NB4 (cell line): ENCODE results near the gene SPIRE2.
"Not testable (repeated sequence)": the region's sequence is repeated elsewhere in the genome, so short reads cannot be mapped to it uniquely, and the experiment has no call there.

Experiments used
- CTCF ChIP-seq: IDR thresholded peaks from one replicate; pipeline ENCODE4 v1.5.1; 2012; ENCODE audit warnings: low read depth, low read length
- MYC ChIP-seq: IDR thresholded peaks from 2 replicates; pipeline ENCODE4 v1.6.1; 2011; ENCODE audit warnings: low read depth, low read length

GRCh38 chr16:89806589-89807193, 21.6 kb upstream of the SPIRE2 start:
- TF ChIP-seq CTCF, MYC: not testable (repeated sequence)
